ENCODE results near the gene PSME1.

Gene PSME1

GRCh38 chr14:24130380-24130716 lies 5.6 kb upstream of the PSME1 start, which contains the start of gene FITM1:
Gene FITM1 (plus strand): TSS chr14:24130659. CDS start chr14:24131564, 905 bp downstream.
- Histone ChIP-seq H3K4me3 (replicated peaks; ENCODE audit: insufficient read depth, low read length) (no peak within 1 kb of the TSS), H3K27me3 (ENCODE audit: insufficient read depth, poor library complexity, severe bottlenecking) (no peaks in the 10 kb centered on the region), H3K27ac (replicated peaks) (no peak within 1 kb of the TSS)
- TF ChIP-seq SPI1 (IDR thresholded peaks at IDR 0.05; ENCODE audit: borderline replicate concordance, low read depth) (no peak), REST (IDR thresholded peaks at IDR 0.05; ENCODE audit: insufficient replicate concordance, low read depth) (no peak), POLR2AphosphoS5 (IDR thresholded peaks at IDR 0.05; ENCODE audit: low read depth) (no peak), CTCF (IDR thresholded peaks at IDR 0.05; ENCODE audit: insufficient read depth, low read length) (no peak), GABPA (IDR thresholded peaks at IDR 0.05; ENCODE audit: low read depth) (no peak)
- DNase-seq (ENCODE audit: low read depth in 1 of 2, low spot score in 1 of 2), result no peak

- Histone ChIP-seq H3K27ac (replicated peaks) (no peak overlapping the region), H3K27me3 (ENCODE audit: insufficient read depth, poor library complexity, severe bottlenecking) (no peaks in the 10 kb centered on the region), H3K4me3 (replicated peaks; ENCODE audit: insufficient read depth, low read length) (no peak overlapping the region)
- DNase-seq (ENCODE audit: low read depth in 1 of 2, low spot score in 1 of 2), result no peak
- no peak for TF ChIP-seq POLR2AphosphoS5 (IDR thresholded peaks at IDR 0.05; ENCODE audit: low read depth)
- TF ChIP-seq REST (IDR thresholded peaks at IDR 0.05; ENCODE audit: insufficient replicate concordance, low read depth), result no peak
- TF ChIP-seq CTCF (IDR thresholded peaks at IDR 0.05; ENCODE audit: insufficient read depth, low read length), result no peak
- no peak for TF ChIP-seq GABPA (IDR thresholded peaks at IDR 0.05; ENCODE audit: low read depth)
- TF ChIP-seq SPI1 (IDR thresholded peaks at IDR 0.05; ENCODE audit: borderline replicate concordance, low read depth), result no peak
Measured at GRCh38 chr14:24130717-24131548, 5.1 kb upstream of the PSME1 start.

- Histone ChIP-seq H3K27me3 (ENCODE audit: insufficient read depth, poor library complexity, severe bottlenecking) (no peaks in the 10 kb centered on the region), H3K27ac (replicated peaks) (no peak overlapping the region), H3K4me3 (replicated peaks; ENCODE audit: insufficient read depth, low read length) (no peak overlapping the region)
- TF ChIP-seq REST (IDR thresholded peaks at IDR 0.05; ENCODE audit: insufficient replicate concordance, low read depth), result no peak
- no peak for TF ChIP-seq SPI1 (IDR thresholded peaks at IDR 0.05; ENCODE audit: borderline replicate concordance, low read depth)
- TF ChIP-seq CTCF (IDR thresholded peaks at IDR 0.05; ENCODE audit: insufficient read depth, low read length), result no peak
- TF ChIP-seq GABPA (IDR thresholded peaks at IDR 0.05; ENCODE audit: low read depth), result no peak
- no peak for DNase-seq (ENCODE audit: low read depth in 1 of 2, low spot score in 1 of 2)
Measured at GRCh38 chr14:24131549-24131966, 4.4 kb upstream of the PSME1 start.
